ENCODE results near the gene PARP6.

PARP6 gene

GRCh38 chr15:72198356-72199204 is 73.8 kb downstream of the PARP6 start:
- DNase-seq (ENCODE audit: low spot score), result no peak

GRCh38 chr15:72197460-72198355 is 74.6 kb downstream of the PARP6 start, which contains the start of gene GRAMD2A:
GRAMD2A (minus strand) TSS chr15:72197787.
- peak; percentile 79 for DNase-seq (ENCODE audit: low spot score)

- DNase-seq (ENCODE audit: low spot score), result peak; percentile 24
Measured at GRCh38 chr15:72197041-72197459, 75.3 kb downstream of the PARP6 start.

GRCh38 chr15:72196409-72197040 is 75.8 kb downstream of the PARP6 start:
- DNase-seq (ENCODE audit: low spot score), result peak; percentile 60

GRCh38 chr15:72195101-72195511 is 77.2 kb downstream of the PARP6 start:
- no peak for DNase-seq (ENCODE audit: low spot score)

GRCh38 chr15:72193836-72194396 is 78.4 kb downstream of the PARP6 start:
- DNase-seq (ENCODE audit: low spot score), result no peak

- DNase-seq (ENCODE audit: low spot score), result no peak
Measured at GRCh38 chr15:72192416-72192815, 79.9 kb downstream of the PARP6 start.
